ENCODE measurements around the gene GNL2. TPM values are rescaled to one million over a fixed set of nuclear protein-coding genes. Genes with fewer than 3 reads are reported as not detected.

Gene GNL2
- total and polyA plus RNA-seq, 9 of the 15 experiments (the other 6 are each of a cell fraction or from before 2014, with no cell fraction given): 156 to 371 (median 263) TPM

DNA sequence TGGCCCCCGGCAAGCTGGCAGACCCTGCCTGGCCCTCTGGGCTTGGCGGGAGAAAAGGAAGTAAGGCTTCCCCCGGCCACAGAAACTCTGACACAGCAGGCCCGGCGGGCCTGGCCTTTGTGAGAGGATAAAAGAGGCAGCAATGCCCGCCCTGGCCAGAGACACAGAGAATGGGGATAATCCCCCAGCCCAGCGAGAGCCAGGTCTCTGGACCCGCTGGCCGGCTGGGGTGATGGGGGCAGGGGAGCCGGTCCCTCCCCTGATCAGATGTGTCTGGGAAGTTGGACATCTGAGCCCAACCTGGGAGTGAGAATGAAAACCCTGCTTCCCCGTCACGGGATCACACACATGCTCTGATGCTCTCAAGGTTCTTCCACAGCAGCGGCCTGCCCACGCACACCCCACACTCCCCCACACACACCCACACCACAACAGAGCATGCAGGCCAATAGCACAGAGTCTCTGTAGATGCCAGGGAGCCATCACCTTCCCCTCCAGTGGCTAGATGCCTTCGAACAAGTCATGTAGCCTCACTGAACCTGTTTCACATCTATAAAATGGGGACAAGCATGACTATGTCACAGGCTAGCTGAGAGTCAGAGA lies 34.8 kb upstream of the GNL2 start:
- peaks cover 0 to 25% of the 10 kb centered on the region in 2 experiments; a peak in 1 of 5 replicates for H3K4me1 ChIP-seq (replicated peaks in 1 of 2; ENCODE audit: control insufficient read depth in 2 of 2, insufficient read depth in 2 of 2, low read length in 2 of 2)
- DNase-seq (ENCODE audit: extremely low read depth in 1 of 4, low spot score in 3 of 4): no peak
- no peaks in the 10 kb centered on the region for H3K9me3 ChIP-seq (replicated peaks; ENCODE audit: control insufficient read depth, insufficient read depth, low read depth, low read length)
- no peak for FAIRE-seq
- TF ChIP-seq SOX6 (IDR thresholded peaks at IDR 0.05) (no peak), HNRNPL (IDR thresholded peaks at IDR 0.05; ENCODE audit: low read depth, low read length) (no peak), ZNF830 (CRISPR knock-in tag; IDR thresholded peaks at IDR 0.05) (no peak), EGR1 (conservative IDR thresholded peaks at IDR 0.05) (peak; percentile 76), ZNF316 (IDR thresholded peaks at IDR 0.05) (no peak), PBX2 (CRISPR knock-in tag; IDR thresholded peaks at IDR 0.05; ENCODE audit: low read depth) (no peak), PBX2 (tag; conservative IDR thresholded peaks at IDR 0.05; ENCODE audit: low read depth) (no peak), HMBOX1 (IDR thresholded peaks at IDR 0.05) (no peak), ZNF507 (tag; conservative IDR thresholded peaks at IDR 0.05) (no peak), GABPB2 (CRISPR knock-in tag; conservative IDR thresholded peaks at IDR 0.05) (no peak), TAL1 (IDR thresholded peaks at IDR 0.05) (no peak), ZNF77 (CRISPR knock-in tag; IDR thresholded peaks at IDR 0.05) (no peak), MAX (CRISPR knock-in tag; IDR thresholded peaks at IDR 0.05) (no peak), EHMT2 (IDR thresholded peaks at IDR 0.05) (no peak), RBM25 (IDR thresholded peaks at IDR 0.05; ENCODE audit: low read depth, low read length, severe bottlenecking) (peak; percentile 15), TFE3 (CRISPR knock-in tag; IDR thresholded peaks at IDR 0.05) (no peak)
- no peak overlapping the region for H3K4me3 ChIP-seq
- no peaks in the 10 kb centered on the region for H3K79me2 ChIP-seq (ENCODE audit: control insufficient read depth, insufficient read depth, low read length)
- ATAC-seq: no peak
- H3K27me3 ChIP-seq (ENCODE audit: control insufficient read depth in 2 of 2, insufficient read depth in 2 of 2, low read length in 2 of 2): peaks cover 87 to 95% of the 10 kb centered on the region in 2 experiments
- ChIA-PET POLR2A (interaction anchor here (0.6 kb wide), 1 partner anchor 36 kb away, joined by 3 read pairs; no protein-coding TSS in a partner anchor), CTCF (ENCODE audit: low intra/inter-chr PET ratio) (no interaction called here)
- in situ Hi-C loops (cut with MboI): no loop called here
- peaks cover 19% of the 10 kb centered on the region; the same call in 1 of the 2 replicates for H4K20me1 ChIP-seq (replicated peaks; ENCODE audit: control insufficient read depth, insufficient read depth, low read length)
- no peak overlapping the region for H3K4me2 ChIP-seq (ENCODE audit: insufficient read depth, low read length)
- BruUV-seq (replicated peaks): no TSS peak
- H3K9ac ChIP-seq (ENCODE audit: insufficient read depth in 1 of 2, low read depth in 2 of 2, low read length in 2 of 2): 0 out of 4 replicates have a peak overlapping the region, but pooled peaks of 1 of the 2 experiments have one; percentile 36
- H2AFZ ChIP-seq (ENCODE audit: low read depth, low read length): no peak overlapping the region
- 0% methylated on average over 15 of the region's 15 CpGs for WGBS (ENCODE audit: insufficient coverage, low coverage, missing lambda C conversion rate)
- H3K27ac ChIP-seq (ENCODE audit: extremely low read depth, low read depth, low read length): no peak overlapping the region
- intact Hi-C loops (cut with micrococcal nuclease): no loop called here
- no peaks in the 10 kb centered on the region for H3K36me3 ChIP-seq (ENCODE audit: control insufficient read depth, insufficient read depth, low read length)
- H3K9me1 ChIP-seq (ENCODE audit: control insufficient read depth, insufficient read depth, low read length): no peaks in the 10 kb centered on the region
